HT-29 (cell line): ENCODE results near the gene ATP5MK. TPM values are rescaled to one million over a fixed set of nuclear protein-coding genes. Genes with fewer than 3 reads are reported as not detected.
"Not testable (repeated sequence)": the region's sequence is repeated elsewhere in the genome, so short reads cannot be mapped to it uniquely, and the experiment has no call there.

Source experiments
- DNase-seq: peaks from one replicate; pipeline ENCODE4 v3.0.0-alpha.2; 2015; ENCODE audit warnings: low spot score
- total RNA-seq: library from RNA; depleted of rRNA; stranded (reverse); fragments of >200 nt; shearing (Covaris generic); gene quantifications from 2 replicates; pipeline ENCODE4 v1.2.3, GENCODE V29; 2014; rRNA removed

Gene ATP5MK, protein sequence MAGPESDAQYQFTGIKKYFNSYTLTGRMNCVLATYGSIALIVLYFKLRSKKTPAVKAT
- 71.5 and 82.4 TPM in 2 replicates for total RNA-seq

DNA sequence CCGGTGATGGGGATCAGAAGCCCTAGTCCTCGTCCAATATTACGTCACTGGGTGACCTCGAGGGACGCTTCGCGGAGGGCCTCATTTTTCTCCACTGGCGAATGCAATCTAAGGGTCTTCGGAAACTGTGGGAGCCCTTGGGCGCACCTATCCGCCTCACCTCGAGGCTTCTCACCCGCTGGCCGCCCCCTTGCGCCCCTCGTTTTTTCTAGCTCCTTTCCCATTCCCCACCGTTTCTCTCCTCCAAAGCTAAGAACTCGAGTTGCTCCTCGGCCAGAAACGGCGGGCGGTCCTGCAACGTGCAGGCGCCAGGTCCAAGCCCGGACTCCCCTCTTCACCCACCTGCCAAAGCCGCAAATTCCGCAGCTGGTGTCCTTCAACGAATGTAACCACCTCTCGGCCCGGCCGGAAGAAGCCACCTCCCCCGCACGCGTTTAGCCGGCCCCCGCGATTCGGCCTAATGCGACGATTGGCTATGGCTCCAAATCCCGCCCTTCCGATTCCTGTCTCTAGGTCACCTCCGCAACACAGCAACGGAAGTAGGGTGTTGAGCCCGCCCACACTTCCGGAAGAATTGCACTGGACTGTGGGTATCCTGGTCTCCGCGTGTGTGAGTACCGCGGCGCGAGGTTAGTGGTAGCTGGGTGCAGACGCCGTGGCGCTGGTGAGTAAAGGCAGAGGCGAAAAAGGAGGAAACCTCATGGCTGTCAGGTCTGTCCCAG is at the start of gene ATP5MK, which contains the start of gene PDCD11:
ATP5MK (minus strand) TSS at position 409 of the 722 bp plus-strand sequence. CDS start 4,018 bp downstream, outside the sequence.
PDCD11 (plus strand) TSS at position 560 of the 722 bp plus-strand sequence. CDS start 1,801 bp downstream, outside the sequence.
- DNase-seq = peak; percentile 99

DNA sequence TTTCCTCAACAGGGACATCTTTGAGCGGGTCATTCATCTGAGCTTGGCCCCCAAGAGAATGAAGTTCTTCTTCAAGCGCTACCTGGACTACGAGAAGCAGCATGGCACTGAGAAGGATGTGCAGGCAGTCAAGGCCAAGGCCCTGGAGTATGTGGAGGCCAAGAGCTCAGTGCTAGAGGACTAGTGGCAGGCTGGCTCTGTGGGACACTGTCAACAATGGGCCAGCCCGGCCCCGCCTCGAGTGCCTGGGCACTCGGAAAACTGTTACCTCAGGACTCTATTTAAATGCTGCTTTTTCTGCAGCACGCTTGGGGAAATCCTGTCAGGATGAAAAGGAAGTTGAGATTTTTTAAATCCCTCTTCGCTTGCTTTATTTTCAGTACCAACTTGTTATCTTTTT is 49.1 kb upstream of the ATP5MK start:
- no peak for DNase-seq

DNA sequence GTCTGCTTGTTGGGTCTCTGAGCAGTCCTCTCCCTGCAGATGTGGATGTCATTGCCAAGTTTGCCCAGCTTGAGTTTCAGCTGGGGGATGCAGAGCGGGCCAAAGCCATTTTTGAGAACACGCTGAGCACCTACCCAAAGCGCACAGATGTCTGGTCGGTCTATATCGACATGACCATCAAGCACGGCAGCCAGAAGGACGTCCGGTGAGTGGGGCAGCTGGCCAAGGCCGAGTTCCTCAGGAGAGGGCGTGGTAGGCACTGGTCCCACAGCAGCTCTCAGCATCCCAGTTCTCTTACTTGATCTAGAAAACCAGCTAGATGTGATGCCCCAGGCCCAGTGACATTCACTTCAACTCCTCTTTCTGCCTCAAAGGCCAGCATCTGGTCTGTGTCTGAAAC is 48.2 kb upstream of the ATP5MK start:
- no peak for DNase-seq

DNA sequence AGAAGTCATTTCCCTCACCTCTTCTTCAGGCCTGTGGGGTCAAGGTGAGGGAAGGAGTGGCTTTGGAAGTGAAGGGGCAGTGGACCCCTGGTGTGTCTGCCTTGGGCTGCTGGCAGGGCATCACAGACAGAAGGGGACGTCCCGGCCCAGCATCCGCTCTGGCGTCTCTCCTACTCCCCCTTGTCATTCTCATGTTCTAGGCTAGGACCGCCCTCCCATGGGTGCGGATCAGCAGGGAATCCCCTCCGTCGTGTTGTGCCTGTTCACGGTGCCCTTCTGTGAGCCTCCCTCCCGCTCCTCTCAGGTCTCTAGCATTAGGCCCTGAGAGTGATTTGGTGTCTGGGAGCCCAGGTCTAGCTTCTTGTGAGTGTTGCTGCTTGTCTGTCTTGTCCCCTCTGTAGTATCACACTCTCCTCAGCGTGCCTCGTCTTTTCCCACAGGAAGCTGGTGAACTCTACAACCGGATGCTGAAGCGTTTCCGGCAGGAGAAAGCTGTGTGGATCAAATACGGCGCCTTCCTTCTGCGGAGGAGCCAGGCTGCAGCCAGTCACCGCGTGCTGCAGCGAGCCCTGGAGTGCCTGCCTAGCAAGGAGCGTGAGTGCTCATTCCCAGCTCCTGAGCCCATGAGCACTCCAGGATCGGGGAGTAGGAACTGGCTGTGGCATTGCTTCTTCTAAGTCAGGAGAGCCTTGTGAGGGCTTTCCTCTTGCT is 47.4 kb upstream of the ATP5MK start:
- DNase-seq = no peak

DNA sequence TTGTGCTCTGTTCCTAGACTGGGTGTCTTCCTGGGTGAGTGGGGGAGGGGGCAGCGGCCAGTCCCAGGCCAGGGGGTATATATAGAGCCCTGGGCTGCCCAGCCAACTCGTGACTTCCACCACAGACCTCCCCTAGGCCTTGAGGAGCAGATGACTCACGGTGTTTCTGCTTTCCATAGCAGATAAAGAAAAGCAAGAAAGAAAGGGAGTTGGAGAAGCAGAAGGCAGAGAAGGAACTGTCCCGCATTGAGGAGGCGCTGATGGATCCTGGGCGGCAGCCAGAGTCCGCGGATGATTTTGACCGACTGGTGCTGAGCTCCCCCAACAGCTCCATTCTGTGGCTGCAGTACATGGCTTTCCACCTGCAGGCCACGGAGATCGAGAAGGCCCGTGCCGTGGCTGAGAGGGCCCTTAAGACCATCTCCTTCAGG is 45.8 kb upstream of the ATP5MK start:
- DNase-seq = no peak

DNA sequence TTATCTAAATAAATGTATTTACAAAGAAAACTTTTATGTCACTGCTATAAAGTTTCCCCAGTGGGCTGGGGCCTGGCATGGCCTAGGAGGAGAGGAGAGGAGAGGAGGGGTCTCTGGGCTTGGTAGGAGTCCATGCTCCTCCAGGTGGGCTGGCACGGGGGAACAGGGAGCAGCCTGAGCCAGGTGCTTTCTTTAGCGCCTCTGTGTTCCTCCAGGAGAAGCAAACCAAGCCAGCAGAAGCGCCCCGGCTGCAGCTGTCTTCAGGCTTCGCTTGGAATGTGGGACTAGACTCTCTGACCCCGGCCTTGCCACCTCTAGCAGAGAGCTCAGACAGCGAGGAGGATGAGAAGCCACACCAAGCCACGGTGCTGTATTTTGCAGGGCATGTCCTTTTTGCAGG is 45.3 kb upstream of the ATP5MK start:
- no peak for DNase-seq

DNA sequence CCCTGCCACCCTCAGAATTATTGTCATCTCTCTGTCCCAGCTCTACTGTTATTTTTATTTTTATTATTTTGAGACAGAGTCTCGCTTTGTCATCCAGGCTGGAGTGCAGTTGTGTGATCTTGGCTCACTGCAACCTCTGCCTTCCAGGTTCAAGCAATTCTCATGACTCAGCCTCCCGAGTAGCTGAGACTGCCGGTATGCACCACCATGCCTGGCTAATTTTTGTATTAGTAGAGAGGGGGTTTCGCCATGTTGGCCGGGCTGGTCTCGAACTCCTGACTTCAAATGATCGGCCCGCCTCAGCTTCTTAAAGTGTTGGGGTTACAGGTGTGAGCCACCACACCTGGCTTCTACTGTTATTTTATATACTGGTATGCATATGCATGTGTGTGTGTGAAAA is 44.9 kb upstream of the ATP5MK start:
- no peak for DNase-seq

DNA sequence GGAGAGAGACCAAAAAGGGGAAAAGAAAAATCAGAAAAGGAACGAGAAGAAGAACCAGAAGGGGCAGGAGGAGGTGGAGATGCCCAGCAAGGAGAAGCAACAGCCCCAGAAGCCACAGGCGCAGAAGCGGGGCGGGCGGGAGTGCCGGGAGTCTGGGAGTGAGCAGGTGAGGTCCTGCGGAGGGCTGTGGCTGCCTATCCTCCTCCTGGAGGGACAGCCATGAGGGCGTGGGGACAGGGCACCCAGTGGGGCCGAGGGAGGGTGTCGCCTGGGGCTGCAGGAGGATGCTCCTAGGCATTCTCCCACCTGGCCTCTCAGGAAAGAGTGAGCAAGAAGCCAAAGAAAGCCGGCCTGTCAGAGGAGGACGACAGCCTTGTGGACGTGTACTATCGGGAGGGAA is 44.1 kb upstream of the ATP5MK start:
- DNase-seq = no peak

DNA sequence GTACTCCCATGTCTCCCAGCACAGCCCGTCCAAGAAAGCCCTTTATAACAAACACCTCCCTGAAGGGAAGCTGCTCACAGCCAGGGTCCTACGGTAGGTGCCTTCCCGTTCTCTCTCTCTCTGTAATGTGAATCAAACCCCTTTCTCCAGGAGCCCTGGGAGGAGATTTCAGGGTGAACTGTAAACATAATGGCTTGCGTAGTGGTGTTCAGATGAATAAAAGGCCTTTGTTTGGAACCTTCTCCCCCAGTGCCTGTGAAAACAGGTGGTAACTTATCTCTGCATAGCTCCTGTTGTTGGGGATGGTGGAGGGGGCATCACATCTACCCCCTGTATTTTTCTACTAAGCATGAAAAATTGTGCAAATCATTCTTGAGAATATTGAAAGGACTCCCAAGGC is 43.5 kb upstream of the ATP5MK start:
- no peak for DNase-seq

DNA sequence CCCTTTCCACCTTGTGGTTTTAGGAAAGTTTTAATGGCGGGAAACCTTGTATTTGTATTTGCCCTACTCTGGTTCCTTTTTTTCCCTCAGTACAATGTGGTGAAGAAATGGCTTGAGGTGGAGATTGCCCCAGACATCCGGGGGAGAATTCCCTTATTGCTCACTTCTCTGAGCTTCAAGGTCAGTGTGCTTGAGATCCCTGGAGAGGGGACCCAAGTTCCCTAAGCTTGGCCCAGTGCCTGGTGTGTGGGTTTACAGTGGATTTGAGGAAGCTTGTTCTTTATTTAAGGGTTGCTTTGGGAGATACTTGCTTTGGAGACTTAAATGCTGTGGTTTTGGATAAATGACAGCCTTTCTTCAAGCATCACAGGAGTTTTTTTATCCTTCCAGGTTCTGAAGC is 37.6 kb upstream of the ATP5MK start:
- no peak for DNase-seq

DNA sequence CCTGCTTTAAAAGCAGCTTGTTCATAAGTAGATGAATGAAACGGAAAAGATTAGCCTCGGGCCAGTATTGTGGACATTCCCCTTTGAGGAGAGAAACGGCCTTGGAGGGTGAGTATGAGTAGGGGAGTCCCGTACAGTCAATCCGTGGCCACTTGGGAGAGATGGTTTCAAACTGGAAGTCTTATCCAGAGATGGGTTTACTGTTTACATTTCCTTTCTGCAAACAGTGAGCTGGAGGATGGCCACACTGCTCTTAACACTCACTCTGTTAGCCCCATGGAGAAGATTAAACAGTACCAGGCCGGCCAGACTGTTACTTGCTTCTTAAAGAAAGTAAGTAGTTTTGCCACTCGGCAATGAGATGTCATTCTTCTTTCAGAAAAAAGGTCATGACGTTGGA is 35.6 kb upstream of the ATP5MK start:
- DNase-seq = no peak

DNA sequence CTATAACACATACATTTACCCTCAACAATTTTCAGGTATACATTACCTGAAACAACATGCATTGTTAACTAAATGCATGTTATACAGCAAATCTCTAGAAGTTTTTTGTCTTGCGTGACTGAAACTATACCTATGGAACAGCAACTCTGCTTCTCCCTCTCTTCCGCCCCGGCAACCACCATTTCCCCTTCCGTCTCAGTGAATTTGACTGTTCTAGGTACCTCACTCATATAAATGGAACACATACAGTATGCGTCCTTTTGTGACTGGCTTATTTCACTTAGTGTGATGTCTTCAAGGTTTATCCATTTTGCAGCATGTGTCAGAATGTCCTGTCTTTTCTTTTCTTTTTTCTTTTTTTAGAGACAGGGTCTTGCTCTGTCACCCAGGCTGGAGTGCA is 33.4 kb upstream of the ATP5MK start:
- no peak for DNase-seq

DNA sequence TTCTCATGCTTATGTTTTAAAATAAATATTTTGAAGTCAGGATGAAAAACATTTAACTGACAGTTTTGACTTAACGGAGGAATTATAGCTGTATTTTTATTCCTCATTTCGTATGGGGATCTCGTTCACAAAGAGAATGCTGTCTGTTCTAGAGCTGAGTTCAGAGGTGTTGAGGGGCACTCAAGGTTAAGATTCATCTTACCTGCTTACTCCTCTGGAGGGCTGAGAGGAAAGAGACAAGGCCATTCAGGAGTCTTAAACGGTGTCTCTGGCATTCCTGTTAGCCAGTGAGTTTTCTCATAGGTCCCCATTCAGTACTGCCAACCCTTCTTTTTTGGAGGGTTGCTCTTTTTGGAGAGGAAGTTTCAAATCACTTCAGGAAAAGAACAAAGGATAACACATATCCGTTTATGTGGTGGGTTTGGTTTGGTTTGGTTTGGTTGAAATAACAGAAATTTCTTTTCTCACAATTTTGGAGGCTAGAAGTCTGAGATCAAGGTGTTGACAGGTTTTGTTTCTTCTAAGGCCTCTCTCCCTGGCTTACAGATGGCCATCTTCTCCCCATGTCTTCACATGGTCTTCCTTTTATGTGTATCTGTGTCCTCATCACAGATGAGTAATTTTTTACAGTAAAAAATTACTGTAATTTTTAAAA is 32.8 kb upstream of the ATP5MK start:
- DNase-seq = no peak

DNA sequence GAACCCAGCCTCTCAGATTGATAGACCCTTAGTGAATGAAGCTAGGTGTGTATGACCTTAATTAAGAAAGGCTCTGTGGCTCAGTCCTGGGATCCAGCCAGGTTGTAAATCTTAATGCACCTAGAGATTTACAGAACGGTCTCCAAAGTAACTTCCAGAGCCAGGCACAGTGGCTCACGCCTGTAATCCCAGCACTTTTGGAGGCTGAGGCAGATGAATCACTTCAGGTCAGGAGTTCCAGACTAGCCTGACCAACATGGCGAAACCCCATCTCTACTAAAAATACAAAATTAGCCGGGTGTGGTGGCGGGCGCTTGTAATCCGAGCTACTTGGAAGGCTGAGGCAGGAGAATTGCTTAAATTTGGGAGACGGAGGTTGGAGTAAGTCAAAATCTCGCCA is 31.6 kb upstream of the ATP5MK start:
- no peak for DNase-seq

DNA sequence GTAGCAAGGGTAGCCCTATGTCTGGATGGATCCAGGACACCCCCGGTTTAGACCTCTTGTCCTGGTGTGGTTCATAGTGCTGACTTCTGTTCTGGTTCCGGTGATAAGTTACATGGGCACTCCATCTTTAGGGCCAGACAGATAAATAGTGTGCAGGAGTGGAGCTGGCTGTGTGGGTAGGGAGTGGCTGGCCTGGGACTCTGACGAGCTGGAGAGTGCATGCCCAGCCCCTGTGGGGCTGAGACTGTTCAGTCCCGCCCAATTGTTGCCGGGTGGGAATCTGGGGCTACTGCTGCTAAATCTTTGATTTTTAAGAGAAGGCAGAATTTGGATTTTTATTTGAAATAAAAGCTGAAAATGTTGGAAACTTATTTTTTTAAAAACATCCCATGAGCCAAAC is 27.5 kb upstream of the ATP5MK start:
- no peak for DNase-seq

DNA sequence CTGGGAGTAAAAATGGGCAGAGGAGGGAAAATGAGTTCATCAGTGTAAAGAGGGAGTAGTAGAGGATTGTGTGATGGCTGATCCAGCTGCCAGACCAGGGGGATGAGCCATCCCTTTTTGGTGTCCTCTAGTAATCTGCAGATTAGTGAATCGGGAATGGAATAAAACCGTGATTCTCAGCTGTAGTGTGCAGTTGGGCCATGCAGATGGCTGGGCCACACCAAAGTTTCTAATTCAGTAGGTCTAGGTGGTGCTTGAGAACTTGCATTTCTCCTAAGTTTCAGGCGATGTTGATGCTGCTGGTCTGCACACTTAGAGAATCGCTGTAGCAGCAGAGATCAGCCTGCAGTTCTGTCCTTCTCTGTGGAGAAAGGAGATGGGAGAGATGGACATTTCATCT is 22.8 kb upstream of the ATP5MK start:
- DNase-seq = no peak

DNA sequence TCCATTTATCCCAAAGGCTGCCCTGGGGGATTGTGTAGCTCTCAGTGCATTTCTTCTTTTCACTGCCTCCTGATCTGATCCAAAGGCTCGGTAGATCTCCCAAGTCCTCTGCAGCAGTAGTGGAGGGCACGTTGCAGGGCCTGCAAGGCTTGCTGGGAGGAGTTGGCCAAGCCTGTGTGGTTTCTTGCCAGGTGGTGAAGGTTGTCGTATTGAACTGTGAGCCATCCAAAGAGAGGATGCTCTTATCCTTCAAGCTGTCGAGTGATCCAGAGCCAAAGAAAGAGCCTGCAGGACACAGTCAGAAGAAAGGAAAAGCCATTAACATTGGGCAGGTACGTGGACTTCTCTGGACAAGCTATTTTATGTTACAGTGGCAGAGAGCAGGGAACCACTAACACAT is 21.3 kb upstream of the ATP5MK start:
- DNase-seq = no peak

DNA sequence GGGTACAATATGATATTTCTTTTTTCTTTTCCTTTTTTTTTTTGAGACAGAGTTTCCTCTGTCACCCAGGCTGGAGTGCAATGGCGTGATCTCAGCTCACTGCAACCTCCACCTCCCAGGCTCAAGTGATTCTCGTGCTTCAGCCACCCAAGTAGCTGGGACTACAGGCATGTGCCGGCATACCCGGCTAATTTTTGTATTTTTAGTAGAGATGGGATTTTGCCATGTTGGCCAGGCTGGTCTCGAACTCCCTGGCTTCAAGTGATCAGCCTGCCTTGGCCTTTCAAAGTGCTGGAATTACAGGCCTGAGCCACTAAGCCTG is 20.8 kb upstream of the ATP5MK start:
- not testable (repeated sequence) for DNase-seq

DNA sequence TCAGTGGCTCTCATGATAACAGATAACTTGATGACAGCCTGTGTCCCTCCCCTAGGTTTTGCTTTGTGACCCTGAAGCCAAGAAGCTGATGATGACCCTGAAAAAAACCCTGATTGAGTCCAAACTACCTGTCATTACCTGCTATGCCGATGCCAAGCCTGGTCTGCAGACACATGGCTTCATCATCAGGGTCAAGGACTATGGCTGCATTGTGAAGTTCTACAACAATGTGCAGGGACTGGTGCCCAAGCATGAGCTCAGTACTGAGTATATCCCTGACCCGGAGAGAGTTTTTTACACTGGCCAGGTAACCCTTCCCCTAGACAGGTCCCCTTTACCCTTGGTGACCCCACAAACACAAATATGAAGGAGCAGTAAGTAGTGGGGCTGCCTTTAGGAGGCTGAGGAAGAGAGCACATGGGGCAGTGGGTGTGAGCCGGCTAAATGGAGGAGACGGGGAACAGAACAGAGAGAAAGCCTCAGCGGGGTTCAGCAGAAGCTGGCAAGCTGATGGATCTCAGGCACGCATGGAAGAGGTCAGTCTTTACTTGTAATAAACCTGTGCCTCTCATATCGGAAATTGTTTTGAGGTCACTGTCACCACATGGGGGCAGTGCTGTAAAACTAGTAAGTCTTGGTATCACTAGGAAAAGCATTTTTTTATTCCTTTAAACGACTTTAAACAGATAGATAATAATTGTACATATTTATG is 20.3 kb upstream of the ATP5MK start:
- peak; percentile 79 for DNase-seq

DNA sequence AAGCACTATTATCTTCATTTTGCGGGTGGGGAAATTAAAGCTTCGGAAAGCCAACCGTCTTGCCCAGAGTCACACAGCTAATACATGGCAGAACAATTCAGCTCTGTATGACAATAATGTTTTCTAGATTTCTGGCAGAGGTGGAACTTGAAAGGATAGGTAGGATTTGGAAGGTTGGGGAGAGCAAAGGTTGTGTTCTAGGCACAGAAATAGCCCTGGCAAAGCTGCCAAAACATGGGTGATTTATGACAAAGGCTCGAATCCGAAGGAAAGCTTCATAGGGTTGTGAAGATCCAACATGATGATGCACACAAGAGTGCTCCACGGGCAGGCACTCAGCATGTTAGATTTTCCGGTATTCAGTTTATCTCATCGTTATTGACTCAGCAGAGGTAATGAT is 19.3 kb upstream of the ATP5MK start:
- no peak for DNase-seq

DNA sequence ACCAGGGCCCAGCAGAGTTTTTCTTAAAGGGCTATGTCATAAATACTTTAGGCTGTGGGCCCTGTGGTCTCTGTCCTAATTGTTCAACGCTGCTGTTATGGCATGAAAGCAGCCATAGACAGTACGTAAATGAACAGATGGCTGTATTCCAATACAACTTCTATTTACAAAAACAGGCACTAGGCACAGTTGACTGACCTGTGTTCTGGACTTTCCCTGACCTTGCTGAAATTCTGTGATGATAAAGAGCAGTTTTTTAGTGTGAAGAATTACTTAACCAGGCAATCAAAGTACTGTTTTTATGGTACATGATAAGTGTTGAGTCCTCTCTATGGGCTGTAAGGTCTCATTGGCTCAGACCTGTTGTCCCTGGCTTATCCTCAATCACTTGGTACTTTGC is 17.3 kb upstream of the ATP5MK start:
- DNase-seq = no peak
